Stimulated activated CD8-positive, alpha-beta memory T cell treated with anti-CD3 and anti-CD28 coated beads, Interleukin-15, amount 100 ng/mL, for 4 hours (primary cell): ENCODE data around the gene USP13.
"Not testable (repeated sequence)": the region's sequence is repeated elsewhere in the genome, so short reads cannot be mapped to it uniquely, and the experiment has no call there.

Experiments used
- DNase-seq, 2 donors: peaks; one replicate each; pipeline ENCODE4 v3.0.0-alpha.2; 2020; ENCODE audit warnings: low read depth in 2 of 2

USP13 gene

DNA sequence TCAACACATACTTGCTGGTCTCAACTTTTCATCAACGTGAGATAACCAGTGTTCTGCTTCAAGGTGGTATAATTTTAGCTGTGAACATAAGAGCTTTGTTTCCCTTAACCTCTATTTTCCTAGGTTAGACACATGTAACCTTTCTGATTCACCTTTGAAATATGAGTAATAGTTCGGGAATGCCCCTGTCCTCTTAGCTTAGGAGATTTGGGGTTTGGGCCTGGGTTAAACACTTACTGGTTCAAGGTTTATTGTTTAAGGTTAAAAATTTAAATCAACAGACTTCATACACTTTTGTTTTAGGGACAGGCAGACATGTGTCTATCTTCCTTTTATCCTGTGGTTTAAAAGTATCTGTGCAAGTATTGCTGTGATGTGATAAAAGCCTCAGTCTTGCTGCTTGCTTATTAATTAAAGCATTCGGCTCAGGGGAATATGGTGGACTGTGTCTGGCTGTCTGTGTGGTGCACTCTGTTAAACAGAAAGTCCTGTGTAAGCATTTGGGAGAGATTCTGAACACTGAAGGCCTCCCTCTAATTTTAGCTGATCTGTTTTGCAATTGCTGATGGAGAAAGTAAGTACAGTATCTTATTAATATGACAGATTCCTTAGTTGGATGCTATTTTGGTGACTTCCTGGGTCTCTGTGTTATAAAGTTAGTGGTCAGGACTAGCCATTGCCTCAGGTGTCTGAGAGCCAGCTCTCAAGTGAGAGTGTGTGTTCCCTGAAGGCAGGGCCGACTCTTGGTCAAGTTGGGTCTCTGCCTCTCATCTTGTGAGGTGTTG is 81.8 kb downstream of the USP13 start:
- no peak for DNase-seq

DNA sequence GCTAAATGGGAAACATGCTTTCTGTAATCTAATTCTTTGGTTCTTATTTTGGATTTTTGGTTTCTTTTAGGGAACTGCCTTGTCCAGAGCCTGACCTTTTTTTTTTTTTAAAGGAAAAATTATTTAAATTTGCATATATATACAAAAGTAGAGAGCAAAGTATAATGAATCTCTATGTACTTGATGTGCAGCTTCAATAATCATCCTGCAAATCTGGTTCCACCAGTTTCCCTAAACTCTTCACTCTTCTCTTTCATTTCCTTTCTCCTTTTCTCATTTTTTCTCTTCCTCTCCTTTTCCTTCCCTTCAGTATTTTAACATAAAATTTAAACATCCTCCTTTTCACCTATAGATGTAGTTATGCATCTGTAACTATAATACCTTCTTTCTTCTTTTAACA is 82.5 kb downstream of the USP13 start:
- DNase-seq: no peak

DNA sequence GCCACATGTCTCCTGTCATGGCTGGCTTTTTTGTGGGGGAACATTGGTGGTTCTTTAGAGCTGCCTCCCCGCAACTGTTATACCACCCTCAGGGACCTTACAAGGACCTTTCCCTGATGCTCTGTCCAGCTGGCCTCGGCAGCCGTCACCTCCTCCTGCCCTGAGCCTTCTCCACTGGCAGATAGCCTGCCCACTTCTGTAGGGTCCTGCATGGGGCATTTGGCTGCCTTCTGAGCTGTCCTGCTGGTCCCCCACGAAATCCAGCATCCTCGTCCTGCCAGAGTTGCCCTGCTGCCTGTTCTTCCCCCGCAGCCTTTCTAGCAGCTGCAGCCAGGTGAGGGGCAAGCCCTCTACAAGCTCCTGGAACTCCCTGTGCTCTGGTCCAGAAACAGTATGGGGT is 86.2 kb downstream of the USP13 start:
- no peak for DNase-seq

DNA sequence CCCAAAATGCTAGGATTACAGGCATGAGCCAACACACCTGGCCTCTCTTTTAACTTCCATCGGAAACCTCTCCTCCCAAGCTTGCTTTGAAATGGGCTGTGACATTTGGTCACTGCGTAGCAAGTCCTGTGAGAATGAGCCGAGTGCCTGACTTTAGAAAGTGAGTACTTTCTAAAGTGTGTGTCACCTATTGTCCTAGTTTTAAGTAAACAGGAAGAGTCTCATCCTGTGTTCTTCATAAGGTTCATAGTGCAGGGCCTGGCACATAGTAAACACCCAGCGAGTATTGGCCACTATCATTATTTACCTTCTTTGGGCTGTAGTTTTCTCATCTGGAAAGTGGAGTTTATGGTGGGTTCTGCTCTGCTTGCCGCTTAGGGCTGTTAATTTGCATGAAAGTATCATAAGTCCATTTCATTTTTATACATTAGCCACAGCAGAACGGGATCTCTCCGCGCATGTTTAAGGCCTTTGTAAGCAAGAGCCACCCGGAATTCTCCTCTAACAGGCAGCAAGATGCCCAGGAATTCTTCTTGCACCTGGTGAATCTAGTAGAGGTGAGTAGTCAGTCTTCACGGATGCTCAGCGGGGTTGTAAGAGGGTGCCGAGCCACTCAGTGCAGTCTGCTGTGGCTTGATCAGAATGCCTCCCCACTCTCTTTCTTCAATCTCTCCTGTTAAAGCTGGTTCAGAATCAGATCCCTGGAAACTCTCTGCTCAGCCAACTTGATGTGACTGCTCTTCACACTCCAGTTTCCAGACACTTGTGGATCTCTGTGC is 87.2 kb downstream of the USP13 start:
- DNase-seq: no peak

GRCh38 chr3:179743913-179744312 is 91.1 kb downstream of the USP13 start:
- DNase-seq: no peak

- DNase-seq: no peak
Observed at GRCh38 chr3:179744667-179745066, 91.8 kb downstream of the USP13 start.

DNA sequence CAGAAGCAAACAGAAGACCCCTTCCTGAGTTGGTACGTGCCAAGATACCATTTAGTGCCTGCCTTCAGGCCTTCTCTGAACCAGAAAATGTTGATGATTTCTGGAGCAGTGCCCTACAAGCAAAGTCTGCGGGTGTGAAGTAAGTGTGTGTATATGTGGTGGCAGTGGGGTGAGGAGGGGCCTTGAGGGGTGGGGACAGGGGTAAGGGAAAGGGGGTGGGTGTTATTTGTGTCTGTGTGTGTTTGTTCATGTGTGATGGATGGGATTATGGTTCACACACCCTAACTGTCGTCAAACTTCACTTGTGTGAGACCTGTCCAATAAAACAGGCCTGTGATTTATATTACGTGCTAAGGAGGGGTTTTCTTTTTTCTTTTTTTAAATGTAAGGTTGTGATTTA is 92.2 kb downstream of the USP13 start:
- no peak for DNase-seq

DNA sequence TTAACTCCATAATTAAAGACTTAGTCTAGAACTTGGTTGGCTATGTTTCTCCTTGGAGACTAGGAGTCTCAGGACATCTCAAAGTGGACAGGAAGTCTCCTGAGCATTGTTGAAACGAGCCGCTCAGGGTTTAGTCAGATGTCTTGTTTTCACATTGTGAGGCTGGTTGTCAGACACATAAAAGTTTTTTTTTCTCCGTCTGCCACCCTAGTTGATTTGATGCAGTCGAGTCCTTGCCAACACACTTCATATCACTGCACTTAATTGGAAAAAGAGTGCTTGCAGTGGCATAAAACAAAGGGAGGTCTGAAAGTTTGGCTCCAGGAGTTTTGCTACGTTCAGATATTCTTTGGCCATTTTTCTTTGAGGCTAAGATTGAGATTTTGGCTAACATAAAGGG is 92.9 kb downstream of the USP13 start:
- DNase-seq: no peak

DNA sequence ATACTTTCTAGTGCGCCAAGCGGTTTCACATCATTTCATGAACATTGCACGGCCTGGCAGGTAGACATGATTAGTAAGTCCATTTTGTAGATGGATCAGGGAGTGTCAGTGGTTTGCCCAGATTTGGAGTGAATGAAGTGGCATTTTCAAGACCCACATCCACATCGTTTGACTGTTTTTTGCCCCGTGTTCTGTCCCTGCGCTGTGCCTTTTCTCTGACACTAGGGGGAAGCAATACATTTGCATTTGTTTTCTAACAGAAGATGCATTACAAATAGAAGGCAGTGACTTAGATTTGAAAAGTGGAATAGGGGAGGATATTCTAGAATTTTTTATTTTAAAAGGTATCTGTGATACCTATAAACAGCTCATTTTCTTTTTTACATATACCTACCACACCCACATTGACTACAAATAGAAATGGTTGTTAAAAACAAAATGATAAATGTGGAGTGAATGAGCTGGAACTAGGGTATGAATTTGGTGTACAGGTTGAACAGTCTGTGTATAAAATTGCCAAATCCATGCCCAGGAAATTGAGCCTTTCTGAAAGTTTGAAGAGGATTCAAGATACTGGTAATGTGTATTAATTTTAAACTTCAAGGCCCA is 98.0 kb downstream of the USP13 start:
- no peak for DNase-seq

DNA sequence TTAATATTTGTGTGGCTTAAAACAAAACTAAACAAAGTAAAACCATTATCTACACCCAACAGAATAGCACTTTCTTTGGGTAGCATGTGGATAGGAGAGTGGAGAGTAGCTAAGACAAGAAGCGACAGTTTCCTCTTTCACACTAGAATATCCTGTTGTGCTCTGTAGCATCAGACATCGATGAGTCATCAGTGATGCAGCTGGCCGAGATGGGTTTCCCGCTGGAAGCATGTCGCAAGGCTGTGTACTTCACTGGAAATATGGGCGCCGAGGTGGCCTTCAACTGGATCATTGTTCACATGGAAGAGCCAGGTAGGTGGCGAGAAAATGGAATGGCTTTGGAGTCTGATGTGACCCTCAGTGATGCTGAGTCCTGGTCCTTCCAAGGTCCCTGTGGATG is 108.1 kb downstream of the USP13 start:
- no peak for DNase-seq

DNA sequence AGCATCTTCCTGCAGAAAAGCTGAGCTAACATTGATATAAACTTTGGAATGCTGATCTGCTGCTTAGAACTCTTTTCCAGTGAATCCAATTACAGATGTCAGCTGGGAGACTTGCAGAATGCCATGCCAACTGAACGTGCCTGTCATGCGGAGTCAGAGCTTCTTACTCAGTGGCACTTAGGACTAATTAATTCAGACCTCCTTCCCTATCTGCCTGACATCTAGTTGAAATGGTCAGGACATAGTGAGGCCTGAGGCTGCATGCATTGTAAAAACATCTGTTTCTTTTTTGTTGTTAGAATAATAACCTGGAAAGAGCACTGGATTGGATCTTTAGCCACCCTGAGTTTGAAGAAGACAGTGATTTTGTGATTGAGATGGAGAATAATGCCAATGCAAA is 112.6 kb downstream of the USP13 start:
- DNase-seq: no peak

DNA sequence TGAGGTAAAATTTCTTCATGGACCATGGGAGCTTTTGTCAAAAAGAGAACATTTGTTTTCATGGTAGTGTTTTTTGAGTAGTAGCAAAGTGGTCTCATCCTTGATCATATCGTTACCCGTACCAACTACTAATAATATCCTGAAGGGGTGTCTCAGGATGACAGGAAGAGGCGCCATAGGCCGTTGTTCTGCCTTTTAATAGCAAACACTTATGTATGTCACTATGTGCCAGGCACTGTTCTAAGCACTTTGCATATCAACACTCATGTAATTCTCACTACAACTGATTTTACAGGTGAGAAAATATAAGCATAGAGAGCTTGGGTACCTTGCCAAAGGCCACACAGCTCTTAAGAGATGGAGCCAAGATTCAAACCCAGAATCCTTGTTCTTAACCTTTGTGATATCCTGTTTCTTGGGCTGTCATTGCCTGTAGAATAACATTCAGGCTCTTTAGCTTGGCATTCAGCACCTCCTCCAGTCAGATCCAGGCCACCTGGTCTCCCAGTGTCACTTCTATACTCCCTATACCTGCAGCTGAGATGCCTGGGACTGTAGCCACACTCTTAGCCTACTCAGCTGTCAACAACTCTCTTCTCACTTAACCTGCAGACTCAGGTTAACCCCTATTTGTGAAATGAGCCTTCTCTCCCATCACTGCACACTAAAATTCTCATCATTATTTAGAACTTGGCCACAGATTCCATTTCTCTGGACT is 113.7 kb downstream of the USP13 start:
- DNase-seq: no peak

- DNase-seq: no peak
Observed at GRCh38 chr3:179768080-179768479, 115.2 kb downstream of the USP13 start.

DNA sequence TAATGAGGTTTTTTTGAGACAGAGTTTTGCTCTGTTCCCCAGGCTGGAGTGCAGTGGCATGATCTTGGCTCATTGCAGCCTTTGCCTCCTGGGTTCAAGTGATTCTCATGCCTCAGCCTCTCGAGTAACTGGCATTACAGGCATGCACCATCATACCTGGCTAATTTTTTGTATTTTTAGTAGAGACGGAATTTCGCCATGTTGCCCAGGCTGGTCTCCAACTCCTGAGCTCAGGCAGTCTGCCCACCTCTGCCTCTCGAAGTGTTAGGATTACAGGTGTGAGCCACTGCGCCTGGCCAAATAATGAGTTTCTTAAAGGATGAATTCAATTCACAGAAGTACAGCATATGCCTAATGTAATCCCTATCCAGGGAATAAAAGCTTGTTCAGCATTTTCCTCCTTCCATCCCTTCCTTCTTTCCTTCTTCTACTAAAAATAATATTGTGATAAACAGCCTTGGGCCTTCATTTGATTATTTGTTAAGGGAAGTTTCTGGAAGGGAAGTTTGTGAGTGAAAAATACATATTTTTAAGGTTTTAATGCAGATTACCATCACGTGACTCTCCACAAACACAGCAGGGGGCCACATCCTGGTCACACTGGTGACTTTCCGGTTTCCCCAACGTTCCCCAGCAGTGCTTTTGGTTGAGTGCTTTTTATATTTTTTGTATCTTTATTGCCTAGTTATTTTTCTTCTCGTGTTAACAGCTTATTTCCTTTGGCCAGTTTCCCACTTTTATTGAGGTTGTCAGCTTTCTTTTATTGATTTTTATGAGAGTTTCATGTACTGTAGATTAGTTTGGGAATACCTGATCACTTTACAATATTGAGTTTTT is 116.8 kb downstream of the USP13 start:
- no peak for DNase-seq

GRCh38 chr3:179771797-179772196 is 119.0 kb downstream of the USP13 start:
- no peak for DNase-seq

DNA sequence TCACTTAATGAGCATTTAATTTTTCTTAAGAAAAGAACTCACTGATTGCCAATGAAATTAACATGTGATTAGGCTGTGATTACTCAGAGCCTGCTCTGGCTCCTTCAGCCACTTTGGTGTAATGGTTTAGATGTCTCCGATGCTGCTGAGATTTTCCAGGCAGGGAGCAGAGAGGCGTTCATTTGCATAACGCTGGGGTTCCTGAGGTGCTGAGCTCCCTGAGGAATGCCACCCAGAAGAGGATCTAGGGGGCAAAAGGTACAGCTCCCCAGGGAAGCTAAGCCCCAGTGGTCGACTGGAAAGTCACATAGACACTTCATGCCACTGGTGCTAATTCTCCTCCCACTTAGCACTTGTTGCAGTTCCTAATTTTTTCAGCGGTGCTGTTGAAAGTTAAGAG is 119.5 kb downstream of the USP13 start:
- DNase-seq: no peak

- no peak for DNase-seq
Observed at GRCh38 chr3:179775416-179776122, 122.7 kb downstream of the USP13 start.

DNA sequence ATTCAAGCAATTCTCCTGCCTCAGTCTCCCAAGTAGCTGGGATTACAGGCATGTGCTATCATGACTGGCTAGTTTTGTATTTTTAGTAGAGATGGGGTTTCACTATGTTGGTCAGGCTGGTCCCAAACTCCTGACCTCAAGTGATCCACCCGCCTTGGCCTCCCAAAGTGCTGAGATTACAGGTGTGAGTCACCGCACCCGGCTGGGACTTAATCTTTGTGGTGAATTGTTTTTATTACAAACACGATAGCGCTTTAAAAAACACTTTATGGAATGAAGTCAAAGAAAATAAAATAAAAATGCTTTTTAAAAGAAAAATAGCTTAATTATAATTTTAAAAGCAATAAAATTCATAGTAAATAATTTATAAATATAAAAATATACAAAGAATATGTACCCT is 130.0 kb downstream of the USP13 start:
- not testable (repeated sequence) for DNase-seq

- DNase-seq: no peak
Observed at GRCh38 chr3:179788996-179789395, 136.2 kb downstream of the USP13 start.

DNA sequence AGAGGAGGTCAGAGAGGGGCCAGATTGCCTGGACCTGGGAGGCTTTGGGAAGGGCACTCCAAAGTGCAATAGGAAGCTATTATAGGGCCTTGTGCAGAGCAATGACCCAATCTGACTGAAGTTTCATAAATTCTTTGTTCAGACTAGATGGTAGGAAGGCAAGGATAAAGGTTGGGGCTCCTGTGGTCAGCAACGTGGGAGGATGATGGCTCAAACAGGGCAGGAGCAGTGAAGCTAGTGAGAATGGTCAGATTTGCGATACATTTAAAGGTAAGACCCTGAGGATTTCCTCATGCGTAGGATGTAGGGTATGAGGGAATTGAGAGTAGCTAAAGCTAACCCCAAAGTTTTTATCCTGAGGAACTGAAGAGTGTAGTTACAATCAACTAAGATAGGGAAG is 139.0 kb downstream of the USP13 start:
- no peak for DNase-seq

GRCh38 chr3:179794355-179794754 is 141.5 kb downstream of the USP13 start:
- DNase-seq: no peak
